IMR-90 (cell line): ENCODE measurements around the gene SOX12.

ENCODE experiments used
- CHD1 ChIP-seq: IDR thresholded peaks from 2 replicates; pipeline ENCODE4 v1.6.1; 2012; ENCODE audit warnings: low read depth, low read length, improper control_type of control experiment
- CTCF ChIP-seq: conservative IDR thresholded peaks from 2 replicates; pipeline ENCODE4 v1.5.1; 2012; ENCODE audit warnings: mild to moderate bottlenecking, low read depth, low read length, improper control_type of control experiment
- ELK1 ChIP-seq: fragments of 150-350 bp; IDR thresholded peaks from 2 replicates; pipeline ENCODE4 v1.6.1; 2016; ENCODE audit warnings: low read depth, mild to moderate bottlenecking, low read length, moderate library complexity, borderline replicate concordance
- FOS ChIP-seq: fragments of 150-350 bp; IDR thresholded peaks from 2 replicates; pipeline ENCODE4 v1.6.1; 2016; ENCODE audit warnings: low read depth, low read length
- MAFK ChIP-seq: IDR thresholded peaks from 2 replicates; pipeline ENCODE4 v1.6.1; 2012; ENCODE audit warnings: low read depth, low read length, improper control_type of control experiment
- MXI1 ChIP-seq: IDR thresholded peaks from 2 replicates; pipeline ENCODE4 v1.6.1; 2012; ENCODE audit warnings: low read depth, mild to moderate bottlenecking, low read length, moderate library complexity, borderline replicate concordance
- NFE2L2 ChIP-seq: fragments of 150-350 bp; IDR thresholded peaks from 2 replicates; pipeline ENCODE4 v1.6.1; 2016; ENCODE audit warnings: low read depth, mild to moderate bottlenecking, low read length
- POLR2A ChIP-seq: IDR thresholded peaks from 2 replicates; pipeline ENCODE4 v1.6.1; 2012; ENCODE audit warnings: mild to moderate bottlenecking, low read depth, low read length
- RAD21 ChIP-seq: IDR thresholded peaks from 2 replicates; pipeline ENCODE4 v1.6.1; 2012; ENCODE audit warnings: low read length, improper control_type of control experiment
- RCOR1 ChIP-seq: IDR thresholded peaks from 2 replicates; pipeline ENCODE4 v1.6.1; 2012; ENCODE audit warnings: mild to moderate bottlenecking, low read length, improper control_type of control experiment; ENCODE audit not compliant: insufficient replicate concordance
- SMC3 ChIP-seq: fragments of 150-350 bp; IDR thresholded peaks from 2 replicates; pipeline ENCODE4 v1.6.1; 2016; ENCODE audit warnings: low read depth, mild to moderate bottlenecking, antibody characterized with exemption, low read length, moderate library complexity
- USF2 ChIP-seq: fragments of 150-350 bp; IDR thresholded peaks from 2 replicates; pipeline ENCODE4 v1.6.1; 2017; ENCODE audit warnings: mild to moderate bottlenecking, antibody characterized with exemption, low read length, low read depth

- no peak for TF ChIP-seq POLR2A
- no peak for TF ChIP-seq CTCF
- no peak for TF ChIP-seq SMC3
- no peak for TF ChIP-seq RCOR1
- no peak for TF ChIP-seq FOS
- no peak for TF ChIP-seq RAD21
- no peak for TF ChIP-seq CHD1
- TF ChIP-seq MAFK = no peak
- TF ChIP-seq USF2 = no peak
- no peak for TF ChIP-seq MXI1
- no peak for TF ChIP-seq NFE2L2
- TF ChIP-seq ELK1 = no peak
Measured at GRCh38 chr20:366719-367485, 41.5 kb downstream of the SOX12 start.
